Karpas-422 (cell line): ENCODE results near the gene SYCP2L. TPM values are rescaled to one million over a fixed set of nuclear protein-coding genes. Genes with fewer than 3 reads are reported as not detected.
"Not testable (repeated sequence)": the region's sequence is repeated elsewhere in the genome, so short reads cannot be mapped to it uniquely, and the experiment has no call there.

ENCODE experiments used
- DNase-seq: peaks from one replicate; pipeline ENCODE4 v3.0.0-alpha.2; 2015
- H2AFZ ChIP-seq: fragments of 200-600 bp; sonication (generic); 2 replicates; pipeline ENCODE4 v1.6.1; 2014; ENCODE audit warnings: antibody characterized with exemption, low read length, mixed read lengths
- H3K27ac ChIP-seq: fragments of 200-600 bp; sonication (generic); 2 replicates; pipeline ENCODE4 v1.5.1; 2014; ENCODE audit warnings: mild to moderate bottlenecking, low read length, moderate library complexity
- H3K27me3 ChIP-seq: fragments of 200-600 bp; sonication (generic); 2 replicates; pipeline ENCODE4 v1.6.1; 2014; ENCODE audit warnings: low read length, mixed read lengths
- H3K36me3 ChIP-seq: fragments of 200-600 bp; sonication (generic); 2 replicates; pipeline ENCODE4 v1.6.1; 2014; ENCODE audit warnings: low read length, mixed read lengths; ENCODE audit not compliant: insufficient read depth
- H3K4me1 ChIP-seq: fragments of 200-600 bp; sonication (generic); 2 replicates; pipeline ENCODE4 v1.6.1; 2014; ENCODE audit warnings: mild to moderate bottlenecking, low read length, mixed read lengths
- H3K4me2 ChIP-seq: fragments of 200-600 bp; sonication (generic); 2 replicates; pipeline ENCODE4 v1.6.1; 2014; ENCODE audit warnings: low read length, low read depth, mild to moderate bottlenecking; ENCODE audit not compliant: poor library complexity, severe bottlenecking
- H3K4me3 ChIP-seq: fragments of 200-600 bp; sonication (generic); 2 replicates; pipeline ENCODE4 v1.5.1; 2014; ENCODE audit warnings: mild to moderate bottlenecking, antibody characterized with exemption, low read length, mixed read lengths
- H3K79me2 ChIP-seq: fragments of 200-600 bp; sonication (generic); 2 replicates; pipeline ENCODE4 v1.6.1; 2014; ENCODE audit warnings: mild to moderate bottlenecking, low read length, mixed read lengths
- H3K9ac ChIP-seq: fragments of 200-600 bp; sonication (generic); 2 replicates; pipeline ENCODE4 v1.6.0; 2014; ENCODE audit warnings: low read length
- H3K9me2 ChIP-seq: fragments of 200-600 bp; sonication (generic), shearing (Covaris generic); replicated peaks from 2 replicates; pipeline ENCODE4 v1.6.0; 2014; ENCODE audit warnings: mild to moderate bottlenecking, low read length, moderate library complexity; ENCODE audit not compliant: insufficient read depth
- H3K9me3 ChIP-seq: fragments of 300-700, 200-600 bp; sonication (generic); 2 replicates; pipeline ENCODE4 v1.6.1; 2014; ENCODE audit warnings: low read length, mixed read lengths
- H4K20me1 ChIP-seq: fragments of 200-600 bp; sonication (generic); 2 replicates; pipeline ENCODE4 v1.6.1; 2014; ENCODE audit warnings: mild to moderate bottlenecking, antibody characterized with exemption, low read length, low read depth; ENCODE audit not compliant: insufficient read depth
- total RNA-seq: library from RNA; depleted of rRNA; stranded (reverse); fragments of >200 nt; shearing (Covaris generic); gene quantifications from 2 replicates; pipeline ENCODE4 v1.2.3, GENCODE V29; 2014; ENCODE audit warnings: low replicate concordance

The SYCP2L gene
- total RNA-seq, 1 experiment from 2014 or later = not detected

DNA sequence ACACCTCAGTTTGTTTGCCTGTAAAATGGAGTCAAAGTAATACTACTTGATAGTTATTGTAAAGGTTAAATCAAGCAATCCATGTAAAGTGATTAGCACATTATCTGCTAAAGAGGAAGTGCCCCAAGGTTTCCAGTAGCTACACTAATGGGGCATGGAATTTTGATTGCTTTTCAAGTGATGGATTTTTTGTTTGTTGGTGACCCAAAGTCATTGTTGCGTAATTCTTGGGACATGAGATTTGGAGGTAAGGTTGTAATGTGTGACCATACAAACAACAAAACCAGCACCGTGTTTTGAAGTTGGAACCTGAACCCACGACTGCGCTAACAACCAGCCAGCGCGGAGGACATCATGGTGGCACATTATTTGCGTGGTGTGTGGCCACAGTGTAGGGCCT, 17.2 kb downstream of the SYCP2L start:
- H2AFZ ChIP-seq = no peak overlapping the region
- no peaks in the 10 kb centered on the region for H3K9me2 ChIP-seq
- DNase-seq = no peak
- H3K9ac ChIP-seq = no peak overlapping the region
- H3K79me2 ChIP-seq = no peaks in the 10 kb centered on the region
- no peak overlapping the region for H3K4me3 ChIP-seq
- no peaks in the 10 kb centered on the region for H3K36me3 ChIP-seq
- H3K4me2 ChIP-seq = no peak overlapping the region
- no peaks in the 10 kb centered on the region for H4K20me1 ChIP-seq
- H3K27ac ChIP-seq = no peak overlapping the region
- H3K27me3 ChIP-seq = no peaks in the 10 kb centered on the region
- no peaks in the 10 kb centered on the region for H3K9me3 ChIP-seq
- H3K4me1 ChIP-seq = peaks cover 14% of the 10 kb centered on the region

- DNase-seq = no peak
- Histone ChIP-seq H3K9ac (no peak overlapping the region), H3K4me3 (no peak overlapping the region), H3K36me3 (no peaks in the 10 kb centered on the region), H3K27me3 (no peaks in the 10 kb centered on the region), H3K79me2 (no peaks in the 10 kb centered on the region), H3K9me2 (no peaks in the 10 kb centered on the region), H3K4me1 (no peaks in the 10 kb centered on the region), H4K20me1 (no peaks in the 10 kb centered on the region), H3K27ac (no peak overlapping the region), H3K4me2 (no peak overlapping the region), H2AFZ (no peak overlapping the region), H3K9me3 (no peaks in the 10 kb centered on the region)
Measured at GRCh38 chr6:10908228-10908627, 21.4 kb downstream of the SYCP2L start.

DNA sequence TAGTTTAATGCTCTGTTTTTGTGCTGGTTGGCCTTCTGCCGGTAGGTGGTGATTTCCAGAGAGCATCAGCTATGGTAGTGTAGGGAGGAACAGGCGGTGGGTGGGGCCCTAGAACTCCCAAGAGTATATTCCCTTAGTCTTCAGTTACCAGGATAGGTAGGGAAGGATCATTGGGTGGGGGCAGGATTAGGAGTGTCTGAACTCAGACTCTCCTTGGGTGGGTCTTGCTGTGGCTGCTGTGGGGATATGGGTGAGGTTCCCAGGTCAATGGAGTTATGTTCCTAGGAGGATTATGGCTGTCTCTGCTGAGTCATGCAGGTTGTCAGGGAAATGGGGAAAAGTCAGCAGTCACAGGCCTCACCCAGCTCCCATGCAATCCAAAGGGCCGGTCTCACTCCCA, 32.7 kb downstream of the SYCP2L start:
- not testable (repeated sequence) for H3K27me3 ChIP-seq, H3K4me1 ChIP-seq, H3K9ac ChIP-seq, H4K20me1 ChIP-seq, H3K9me2 ChIP-seq, H3K36me3 ChIP-seq, H3K27ac ChIP-seq, H3K4me2 ChIP-seq, H3K4me3 ChIP-seq, H2AFZ ChIP-seq, H3K79me2 ChIP-seq, DNase-seq, H3K9me3 ChIP-seq

DNA sequence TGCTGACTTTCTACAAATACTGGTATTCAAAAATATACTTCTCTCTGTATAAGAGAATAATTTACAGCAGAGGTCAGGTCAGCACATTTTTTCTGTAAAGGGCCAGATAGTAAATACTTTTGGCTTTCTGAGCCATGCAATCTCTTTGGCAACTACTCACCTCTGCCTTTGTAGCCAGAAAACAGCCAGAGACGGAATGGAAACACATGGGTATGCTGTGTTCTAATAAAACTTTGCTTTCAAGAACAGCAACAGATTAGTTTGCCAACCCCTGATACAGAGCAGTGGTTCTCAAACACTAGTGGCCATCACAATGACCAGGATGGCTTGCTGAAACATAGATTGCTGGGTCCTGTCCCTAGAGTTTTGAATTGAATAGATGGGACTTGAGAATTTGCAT, 46.3 kb downstream of the SYCP2L start:
- no peak overlapping the region for H3K9ac ChIP-seq
- no peak overlapping the region for H2AFZ ChIP-seq
- no peaks in the 10 kb centered on the region for H3K4me1 ChIP-seq
- H3K4me3 ChIP-seq = no peak overlapping the region
- no peaks in the 10 kb centered on the region for H4K20me1 ChIP-seq
- H3K27me3 ChIP-seq = no peaks in the 10 kb centered on the region
- H3K9me3 ChIP-seq = no peaks in the 10 kb centered on the region
- H3K4me2 ChIP-seq = no peak overlapping the region
- DNase-seq = no peak
- no peaks in the 10 kb centered on the region for H3K79me2 ChIP-seq
- no peaks in the 10 kb centered on the region for H3K9me2 ChIP-seq
- H3K36me3 ChIP-seq = no peaks in the 10 kb centered on the region
- H3K27ac ChIP-seq = no peak overlapping the region

- no peak overlapping the region for H3K4me3 ChIP-seq
- DNase-seq = no peak
- no peak overlapping the region for H3K9ac ChIP-seq
- H3K4me2 ChIP-seq = no peak overlapping the region
- H3K79me2 ChIP-seq = no peaks in the 10 kb centered on the region
- H3K27ac ChIP-seq = no peak overlapping the region
- no peaks in the 10 kb centered on the region for H3K9me2 ChIP-seq
- H2AFZ ChIP-seq = no peak overlapping the region
- H3K4me1 ChIP-seq = no peaks in the 10 kb centered on the region
- no peaks in the 10 kb centered on the region for H3K9me3 ChIP-seq
- no peaks in the 10 kb centered on the region for H3K27me3 ChIP-seq
- H4K20me1 ChIP-seq = no peaks in the 10 kb centered on the region
- no peaks in the 10 kb centered on the region for H3K36me3 ChIP-seq
Measured at GRCh38 chr6:10939840-10940239, 53.0 kb downstream of the SYCP2L start.

DNA sequence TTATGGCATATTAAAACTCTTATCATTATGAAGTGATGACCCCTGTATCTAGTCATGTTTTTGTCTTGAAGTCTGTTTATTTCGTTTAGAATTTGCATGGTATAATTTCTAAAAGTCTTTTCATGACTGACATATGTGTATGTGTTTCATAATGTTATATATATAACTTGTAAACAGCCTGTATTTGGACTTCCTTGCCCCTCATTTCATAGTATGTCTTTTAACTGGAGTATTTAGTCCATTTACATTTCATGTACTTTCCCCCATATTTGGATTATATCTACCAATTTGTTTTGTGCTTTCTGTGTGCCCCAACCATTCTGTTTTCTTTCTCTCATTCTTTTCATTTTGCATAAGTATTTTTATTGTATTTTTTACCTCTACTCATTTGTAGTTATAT, 59.0 kb downstream of the SYCP2L start:
- Histone ChIP-seq H3K9ac (no peak overlapping the region), H3K9me2 (no peaks in the 10 kb centered on the region), H3K4me1 (no peaks in the 10 kb centered on the region), H3K27me3 (no peaks in the 10 kb centered on the region), H3K79me2 (no peaks in the 10 kb centered on the region), H3K4me3 (no peak overlapping the region), H3K27ac (no peak overlapping the region), H3K36me3 (no peaks in the 10 kb centered on the region), H4K20me1 (no peaks in the 10 kb centered on the region), H2AFZ (no peak overlapping the region), H3K4me2 (no peak overlapping the region), H3K9me3 (no peaks in the 10 kb centered on the region)
- no peak for DNase-seq

DNA sequence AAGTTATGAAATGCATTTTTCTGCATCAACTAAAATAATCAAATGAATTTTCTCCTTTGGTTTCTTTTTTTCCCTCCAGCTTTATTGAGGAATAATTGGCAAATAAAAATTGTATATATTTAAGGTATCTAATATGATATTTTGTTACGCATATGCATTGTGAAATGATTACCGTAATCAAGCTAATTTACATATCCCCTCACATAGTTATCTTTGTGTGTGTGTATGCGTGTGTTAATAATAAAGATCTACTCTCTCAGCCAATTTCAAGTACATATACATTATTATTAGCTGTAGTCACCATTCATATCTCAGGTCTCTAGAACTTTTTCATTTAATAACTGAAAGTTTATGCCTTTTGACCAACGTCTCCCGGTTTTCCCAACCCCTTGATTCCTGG, 61.1 kb downstream of the SYCP2L start:
- no peaks in the 10 kb centered on the region for H3K9me3 ChIP-seq
- H3K4me3 ChIP-seq = no peak overlapping the region
- H4K20me1 ChIP-seq = no peaks in the 10 kb centered on the region
- H3K79me2 ChIP-seq = no peaks in the 10 kb centered on the region
- H3K27me3 ChIP-seq = no peaks in the 10 kb centered on the region
- no peak overlapping the region for H3K4me2 ChIP-seq
- H3K9me2 ChIP-seq = no peaks in the 10 kb centered on the region
- H2AFZ ChIP-seq = no peak overlapping the region
- no peak for DNase-seq
- no peaks in the 10 kb centered on the region for H3K4me1 ChIP-seq
- no peak overlapping the region for H3K9ac ChIP-seq
- no peak overlapping the region for H3K27ac ChIP-seq
- H3K36me3 ChIP-seq = no peaks in the 10 kb centered on the region

DNA sequence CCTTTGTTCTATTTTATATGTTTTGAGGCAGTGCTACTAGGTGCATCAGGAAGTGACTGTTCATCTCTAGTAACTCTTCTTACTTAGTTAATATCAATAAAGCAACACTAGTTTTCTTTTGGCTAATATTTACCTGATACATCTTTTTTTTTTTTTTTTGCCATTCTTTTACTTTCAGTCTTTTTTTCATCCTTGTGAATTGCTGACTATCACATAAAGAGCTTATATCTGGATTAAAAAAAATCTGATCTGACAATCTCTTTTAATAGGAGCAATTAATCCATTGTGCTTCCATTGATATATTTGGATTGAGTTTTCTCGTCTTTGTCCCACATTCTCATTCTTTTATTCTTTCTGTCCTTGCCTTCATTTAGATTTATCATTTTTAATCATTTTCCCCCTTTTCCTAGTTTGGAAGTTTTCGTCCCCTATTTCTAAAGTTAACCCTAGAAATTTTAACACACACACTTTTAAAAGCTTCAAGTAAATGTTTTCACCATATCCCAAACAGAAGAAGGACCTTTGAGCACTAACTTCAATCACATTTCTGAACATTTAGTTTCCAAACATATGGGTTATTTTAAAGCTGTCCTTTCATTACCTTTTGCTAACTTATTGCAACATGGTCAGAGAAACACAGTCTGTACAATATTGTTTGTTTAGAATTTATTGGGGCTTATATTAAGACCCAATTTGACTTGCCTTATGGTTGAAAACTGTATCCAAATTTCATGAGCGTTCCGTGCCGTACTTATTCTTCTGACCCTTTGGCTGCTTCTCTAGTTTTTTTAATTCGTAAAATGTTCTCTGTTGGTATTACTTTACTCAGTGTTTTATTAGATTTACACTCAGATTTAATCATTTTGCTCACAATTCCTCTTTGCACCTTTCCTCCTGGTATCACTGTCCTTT, 63.0 kb downstream of the SYCP2L start:
- Histone ChIP-seq H3K4me2 (no peak overlapping the region), H3K9me2 (no peaks in the 10 kb centered on the region), H3K36me3 (no peaks in the 10 kb centered on the region), H4K20me1 (no peaks in the 10 kb centered on the region), H3K4me3 (no peak overlapping the region), H3K79me2 (no peaks in the 10 kb centered on the region), H3K27ac (no peak overlapping the region), H3K9ac (no peak overlapping the region), H3K9me3 (no peaks in the 10 kb centered on the region), H3K4me1 (no peaks in the 10 kb centered on the region), H3K27me3 (no peaks in the 10 kb centered on the region), H2AFZ (no peak overlapping the region)
- no peak for DNase-seq
